ENCODE results near the gene RCOR2. TPM values are rescaled to one million over a fixed set of nuclear protein-coding genes. Genes with fewer than 3 reads are reported as not detected.
A peak's percentile ranks its signal among the peaks of the same experiment; 100 is the strongest.

The RCOR2 gene
- total RNA-seq, 1 experiment from 2014 or later, result not detected

GRCh38 chr11:63907063-63907462 is 9.9 kb downstream of the RCOR2 start:
- POLR2A ChIA-PET, result interaction anchor here (0.6 to 1.2 kb wide), 2 partner anchors 139 to 1066 kb away, joined by 3 to 4 read pairs; no protein-coding TSS in a partner anchor
- H3K4me1 Mint-ChIP-seq (ENCODE audit: insufficient read depth, unreplicated experiment), result no peaks in the 10 kb centered on the region
- BruUV-seq (replicated peaks), result no TSS peak
- H3K36me3 Mint-ChIP-seq (ENCODE audit: insufficient read depth, unreplicated experiment), result peaks cover 60% of the 10 kb centered on the region
- no peaks in the 10 kb centered on the region for H3K9me3 Mint-ChIP-seq (ENCODE audit: unreplicated experiment)
- TF ChIP-seq CTCF (IDR thresholded peaks at IDR 0.05; ENCODE audit: unreplicated experiment), result no peak
- no peak overlapping the region for H3K4me3 Mint-ChIP-seq (ENCODE audit: unreplicated experiment)
- no peak overlapping the region for H3K27ac Mint-ChIP-seq (ENCODE audit: low read depth, unreplicated experiment)
- H3K27me3 Mint-ChIP-seq (ENCODE audit: insufficient read depth, unreplicated experiment), result no peaks in the 10 kb centered on the region
- intact Hi-C loops (cut with micrococcal nuclease), result no loop called here
- CTCF ChIA-PET, result interaction anchor here (0.5 to 1.9 kb wide), 13 partner anchors 8 to 1072 kb away, joined by 3 to 8 read pairs (median 4); no protein-coding TSS in a partner anchor
- no peak for DNase-seq (ENCODE audit: unreplicated experiment)

GRCh38 chr11:63906585-63906984 is 10.4 kb downstream of the RCOR2 start:
- no peaks in the 10 kb centered on the region for H3K9me3 Mint-ChIP-seq (ENCODE audit: unreplicated experiment)
- no peak overlapping the region for H3K27ac Mint-ChIP-seq (ENCODE audit: low read depth, unreplicated experiment)
- no peaks in the 10 kb centered on the region for H3K4me1 Mint-ChIP-seq (ENCODE audit: insufficient read depth, unreplicated experiment)
- H3K27me3 Mint-ChIP-seq (ENCODE audit: insufficient read depth, unreplicated experiment), result no peaks in the 10 kb centered on the region
- no TSS peak for BruUV-seq (replicated peaks)
- CTCF ChIA-PET, result interaction anchor here (0.5 to 1.9 kb wide), 16 partner anchors 8 to 1072 kb away, joined by 3 to 8 read pairs (median 4); no protein-coding TSS in a partner anchor
- POLR2A ChIA-PET, result interaction anchor here (1.2 kb wide), 1 partner anchor 139 kb away, joined by 3 read pairs; no protein-coding TSS in a partner anchor
- no peak for DNase-seq (ENCODE audit: unreplicated experiment)
- H3K36me3 Mint-ChIP-seq (ENCODE audit: insufficient read depth, unreplicated experiment), result peaks cover 60% of the 10 kb centered on the region
- intact Hi-C loops (cut with micrococcal nuclease), result loop anchor here (1.0 kb wide), 1 partner anchor 69 kb away; no protein-coding TSS in a partner anchor
- H3K4me3 Mint-ChIP-seq (ENCODE audit: unreplicated experiment), result no peak overlapping the region
- TF ChIP-seq CTCF (IDR thresholded peaks at IDR 0.05; ENCODE audit: unreplicated experiment), result peak; percentile 37

- H3K36me3 Mint-ChIP-seq (ENCODE audit: insufficient read depth, unreplicated experiment), result peaks cover 65% of the 10 kb centered on the region
- no peaks in the 10 kb centered on the region for H3K27me3 Mint-ChIP-seq (ENCODE audit: insufficient read depth, unreplicated experiment)
- CTCF ChIA-PET, result interaction anchor here (0.5 to 1.9 kb wide), 9 partner anchors 8 to 76 kb away, joined by 3 to 8 read pairs (median 5); no protein-coding TSS in a partner anchor
- no peaks in the 10 kb centered on the region for H3K9me3 Mint-ChIP-seq (ENCODE audit: unreplicated experiment)
- no peak overlapping the region for H3K27ac Mint-ChIP-seq (ENCODE audit: low read depth, unreplicated experiment)
- BruUV-seq (replicated peaks), result no TSS peak
- POLR2A ChIA-PET, result interaction anchor here (0.6 to 1.2 kb wide), 2 partner anchors 9 to 138 kb away, joined by 3 read pairs; no protein-coding TSS in a partner anchor
- intact Hi-C loops (cut with micrococcal nuclease), result loop anchor here (1.0 kb wide), 1 partner anchor 69 kb away; no protein-coding TSS in a partner anchor
- DNase-seq (ENCODE audit: unreplicated experiment), result no peak
- no peaks in the 10 kb centered on the region for H3K4me1 Mint-ChIP-seq (ENCODE audit: insufficient read depth, unreplicated experiment)
- no peak for TF ChIP-seq CTCF (IDR thresholded peaks at IDR 0.05; ENCODE audit: unreplicated experiment)
- H3K4me3 Mint-ChIP-seq (ENCODE audit: unreplicated experiment), result no peak overlapping the region
Observed at GRCh38 chr11:63906087-63906486, 10.9 kb downstream of the RCOR2 start.

GRCh38 chr11:63905179-63905578 is 11.8 kb downstream of the RCOR2 start:
- no TSS peak for BruUV-seq (replicated peaks)
- no peak for TF ChIP-seq CTCF (IDR thresholded peaks at IDR 0.05; ENCODE audit: unreplicated experiment)
- ChIA-PET CTCF (interaction anchor here (0.9 to 1.9 kb wide), 2 partner anchors 22 to 67 kb away, joined by 5 to 7 read pairs; no protein-coding TSS in a partner anchor), POLR2A (interaction anchor here (0.6 to 0.7 kb wide), 3 partner anchors 8 to 261 kb away, joined by 3 to 4 read pairs (median 3); partner anchors contain the start of gene MACROD1)
- no peaks in the 10 kb centered on the region for H3K9me3 Mint-ChIP-seq (ENCODE audit: unreplicated experiment)
- no peaks in the 10 kb centered on the region for H3K27me3 Mint-ChIP-seq (ENCODE audit: insufficient read depth, unreplicated experiment)
- peaks cover 71% of the 10 kb centered on the region for H3K36me3 Mint-ChIP-seq (ENCODE audit: insufficient read depth, unreplicated experiment)
- DNase-seq (ENCODE audit: unreplicated experiment), result no peak
- no peaks in the 10 kb centered on the region for H3K4me1 Mint-ChIP-seq (ENCODE audit: insufficient read depth, unreplicated experiment)
- intact Hi-C loops (cut with micrococcal nuclease), result no loop called here
- no peak overlapping the region for H3K27ac Mint-ChIP-seq (ENCODE audit: low read depth, unreplicated experiment)
- H3K4me3 Mint-ChIP-seq (ENCODE audit: unreplicated experiment), result no peak overlapping the region
